HT1080 (cell line): ENCODE measurements around the gene PLCZ1. TPM values are rescaled to one million over a fixed set of nuclear protein-coding genes. Genes with fewer than 3 reads are reported as not detected.

Source experiments
- DNase-seq: peaks from one replicate; pipeline ENCODE4 v3.0.0-alpha.2; 2015; ENCODE audit warnings: low read depth
- total RNA-seq: library from RNA; depleted of rRNA; stranded (reverse); fragments of >200 nt; shearing (Covaris generic); gene quantifications from 2 replicates; pipeline ENCODE4 v1.2.3, GENCODE V29; 2014; rRNA removed

PLCZ1 gene
- total RNA-seq, 1 experiment from 2014 or later = not detected

DNA sequence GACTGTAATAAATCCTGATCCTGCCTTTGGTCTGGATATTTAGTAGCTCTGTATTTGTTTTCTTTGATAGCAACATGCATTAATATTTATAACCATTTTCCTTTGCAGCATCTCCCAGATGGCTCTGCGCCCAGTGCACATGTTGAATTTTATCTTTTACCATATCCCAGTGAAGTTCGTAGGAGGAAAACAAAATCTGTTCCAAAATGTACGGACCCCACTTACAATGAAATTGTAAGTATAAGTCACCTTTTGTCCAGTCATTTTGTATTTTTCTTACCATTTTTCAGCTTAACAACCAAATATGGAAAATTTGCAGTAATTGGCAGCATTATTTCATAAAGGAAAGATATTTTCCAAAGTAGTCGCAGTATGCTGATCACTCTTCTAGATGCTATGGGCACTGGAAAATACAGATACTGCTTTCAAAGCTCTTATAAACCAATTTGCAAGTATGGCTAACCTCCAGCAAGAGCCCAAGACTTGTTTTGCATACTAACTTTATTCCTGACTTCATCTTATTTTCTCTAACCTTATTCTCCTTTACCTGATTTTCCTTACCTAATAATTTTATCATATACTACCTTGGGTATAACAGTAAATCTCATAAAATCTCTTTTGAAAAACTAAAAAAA is 97.4 kb downstream of the PLCZ1 start:
- no peak for DNase-seq

- no peak for DNase-seq
Observed at GRCh38 chr12:18634382-18634781, 103.4 kb downstream of the PLCZ1 start.

Other genes with a start within 250 kb of the PLCZ1 start
- not detected in 2 replicates for gene CAPZA3, start 107 bp upstream of the PLCZ1 start, total RNA-seq